ENCODE measurements around the gene PPP2R5C. TPM values are rescaled to one million over a fixed set of nuclear protein-coding genes. Genes with fewer than 3 reads are reported as not detected.
A peak's percentile ranks its signal among the peaks of the same experiment; 100 is the strongest.

Gene PPP2R5C
- total and polyA plus RNA-seq, 7 donors: 90.2 to 175 (median 131) TPM

- Histone ChIP-seq H3K4me3 (peak overlapping the region; percentile 19 to 38 (median 34)), H3K9me3 (no peaks in the 10 kb centered on the region), H3K4me1 (peaks cover 0 to 77% (median 53%) of the 10 kb centered on the region in 4 donors), H3K27me3 (no peaks in the 10 kb centered on the region), H3K36me3 (peaks cover 0 to 10% (median 0%) of the 10 kb centered on the region in 4 donors), H3K27ac (peak overlapping the region; percentile 87 to 95 (median 92))
- intact Hi-C loops (cut with DNase I): no loop called here
- 57 to 75% methylated on average over 9 of the region's 9 CpGs for WGBS, 2 donors
- TF ChIP-seq CTCF (IDR thresholded peaks at IDR 0.05) (no peak), POLR2AphosphoS5 (IDR thresholded peaks at IDR 0.05) (no peak), EP300 (IDR thresholded peaks at IDR 0.05) (no peak), POLR2A (IDR thresholded peaks at IDR 0.05) (no peak)
- DNase-seq: no peak
These were observed 61.6 kb downstream of the PPP2R5C start for GRCh38 chr14:101823066-101823465.

GRCh38 chr14:101823511-101824120 lies 62.1 kb downstream of the PPP2R5C start:
- peak; percentile 8 to 80 (median 58) for TF ChIP-seq EP300 (IDR thresholded peaks at IDR 0.05)
- TF ChIP-seq POLR2A (IDR thresholded peaks at IDR 0.05): peak in 1 of 2 donors; percentile 30
- TF ChIP-seq POLR2AphosphoS5 (IDR thresholded peaks at IDR 0.05): peak; percentile 85 to 93 (median 89)
- TF ChIP-seq CTCF (IDR thresholded peaks at IDR 0.05): no peak
- WGBS, 2 donors: 47 to 73% methylated on average over 12 of the region's 12 CpGs
- peak overlapping the region; percentile 19 to 38 (median 34) for H3K4me3 ChIP-seq
- H3K36me3 ChIP-seq: peaks cover 0 to 10% (median 0%) of the 10 kb centered on the region in 4 donors
- peak overlapping the region; percentile 87 to 95 (median 92) for H3K27ac ChIP-seq
- peak; percentile 94 for DNase-seq
- intact Hi-C loops (cut with DNase I): no loop called here
- peaks cover 0 to 78% (median 59%) of the 10 kb centered on the region in 4 donors for H3K4me1 ChIP-seq
- H3K27me3 ChIP-seq: no peaks in the 10 kb centered on the region
- no peaks in the 10 kb centered on the region for H3K9me3 ChIP-seq

- Histone ChIP-seq H3K4me3 (peak overlapping the region in 3 of 4 donors; percentile 32 to 38 (median 37)), H3K36me3 (peaks cover 0 to 5% (median 0%) of the 10 kb centered on the region in 4 donors), H3K9me3 (no peaks in the 10 kb centered on the region), H3K27ac (peak overlapping the region; percentile 87 to 95 (median 92)), H3K4me1 (peaks cover 0 to 81% (median 66%) of the 10 kb centered on the region in 4 donors), H3K27me3 (no peaks in the 10 kb centered on the region)
- TF ChIP-seq POLR2AphosphoS5 (IDR thresholded peaks at IDR 0.05) (peak in 2 of 4 donors; percentile 24 to 72), POLR2A (IDR thresholded peaks at IDR 0.05) (no peak), EP300 (IDR thresholded peaks at IDR 0.05) (peak in 2 of 4 donors; percentile 54 to 79)
- intact Hi-C loops (cut with DNase I): no loop called here
- WGBS, 2 donors: 24 to 63% methylated on average over 3 of the region's 3 CpGs
- DNase-seq: no peak
These were observed 62.8 kb downstream of the PPP2R5C start for GRCh38 chr14:101824339-101824727.

GRCh38 chr14:101825797-101826196 lies 64.3 kb downstream of the PPP2R5C start:
- H3K36me3 ChIP-seq: no peaks in the 10 kb centered on the region
- H3K4me3 ChIP-seq: no peak overlapping the region
- H3K27me3 ChIP-seq: no peaks in the 10 kb centered on the region
- intact Hi-C loops (cut with DNase I): no loop called here
- H3K27ac ChIP-seq: peak overlapping the region; percentile 87 to 95 (median 92)
- H3K9me3 ChIP-seq: no peaks in the 10 kb centered on the region
- no peak for DNase-seq
- TF ChIP-seq CTCF (IDR thresholded peaks at IDR 0.05): no peak
- TF ChIP-seq POLR2AphosphoS5 (IDR thresholded peaks at IDR 0.05): no peak
- TF ChIP-seq EP300 (IDR thresholded peaks at IDR 0.05): no peak
- TF ChIP-seq POLR2A (IDR thresholded peaks at IDR 0.05): no peak
- WGBS, 2 donors: 70 to 91% methylated on average over 3 of the region's 3 CpGs
- H3K4me1 ChIP-seq: peaks cover 0 to 96% (median 80%) of the 10 kb centered on the region in 4 donors

- H3K27me3 ChIP-seq: no peaks in the 10 kb centered on the region
- TF ChIP-seq CTCF (IDR thresholded peaks at IDR 0.05) (no peak), EP300 (IDR thresholded peaks at IDR 0.05) (no peak), POLR2AphosphoS5 (IDR thresholded peaks at IDR 0.05) (no peak), POLR2A (IDR thresholded peaks at IDR 0.05) (no peak)
- intact Hi-C loops (cut with DNase I): no loop called here
- peaks cover 0 to 100% (median 85%) of the 10 kb centered on the region in 4 donors for H3K4me1 ChIP-seq
- H3K4me3 ChIP-seq: no peak overlapping the region
- DNase-seq: no peak
- H3K36me3 ChIP-seq: no peaks in the 10 kb centered on the region
- H3K9me3 ChIP-seq: no peaks in the 10 kb centered on the region
- H3K27ac ChIP-seq: peak overlapping the region; percentile 87 to 95 (median 92)
These were observed 64.8 kb downstream of the PPP2R5C start for GRCh38 chr14:101826351-101826750.
